HFF-Myc (cell line): Measurements from ENCODE around the gene FMO2.

Experiments
- DNase-seq: peaks from one replicate; pipeline ENCODE4 v3.0.0-alpha.2; 2011; ENCODE audit warnings: low read depth; ENCODE audit errors: extremely low read depth
- H3K4me3 ChIP-seq: replicated peaks from 2 replicates; pipeline ENCODE4 v1.5.1; 2011; ENCODE audit warnings: low read depth, mild to moderate bottlenecking, control low read depth, low read length
- CTCF ChIP-seq: IDR thresholded peaks from 2 replicates; pipeline ENCODE4 v1.5.1; 2012; ENCODE audit warnings: mild to moderate bottlenecking, low read depth, low read length, control low read depth; ENCODE audit errors: missing control alignments

Gene FMO2

GRCh38 chr1:171217658-171218443, 32.8 kb downstream of the FMO2 start:
- H3K4me3 ChIP-seq: no peak overlapping the region
- DNase-seq: no peak
- TF ChIP-seq CTCF: no peak

GRCh38 chr1:171218661-171219060, 33.6 kb downstream of the FMO2 start:
- no peak for TF ChIP-seq CTCF
- no peak overlapping the region for H3K4me3 ChIP-seq
- no peak for DNase-seq

- H3K4me3 ChIP-seq: no peak overlapping the region
- TF ChIP-seq CTCF: no peak
- DNase-seq: no peak
Measured at GRCh38 chr1:171219346-171220080, 34.4 kb downstream of the FMO2 start.

GRCh38 chr1:171220081-171220420, 35.0 kb downstream of the FMO2 start:
- peak; percentile 69 for DNase-seq
- TF ChIP-seq CTCF: no peak
- H3K4me3 ChIP-seq: peak overlapping the region; percentile 25; the same call in 1 of the 2 replicates

GRCh38 chr1:171220581-171221054, 35.5 kb downstream of the FMO2 start:
- H3K4me3 ChIP-seq: peak overlapping the region; percentile 25
- DNase-seq: no peak
- no peak for TF ChIP-seq CTCF

- TF ChIP-seq CTCF: no peak
- no peak for DNase-seq
- no peak overlapping the region for H3K4me3 ChIP-seq
Measured at GRCh38 chr1:171221665-171222591, 36.8 kb downstream of the FMO2 start.
